GM23338 (cell line): ENCODE measurements around the gene RCVRN. TPM values are rescaled to one million over a fixed set of nuclear protein-coding genes. Genes with fewer than 3 reads are reported as not detected.

Experiments used
- ATAC-seq: fragments of 200-7000 bp; cut with Tn5 transposase; 3 replicates; pipeline ENCODE4 v1.9.1; 2020
- DNase-seq: peaks from one replicate; pipeline ENCODE4 v3.0.0-alpha.2; 2015; ENCODE audit warnings: low spot score
- H2AFZ ChIP-seq: fragments of 200-600 bp; sonication (generic); 2 replicates; pipeline ENCODE4 v1.8.0; 2016; ENCODE audit warnings: antibody characterized with exemption, mild to moderate bottlenecking, moderate library complexity
- H3F3A ChIP-seq: fragments of 200-600 bp; sonication (generic); replicated peaks from 2 replicates; pipeline ENCODE4 v1.8.0; 2017; ENCODE audit warnings: antibody characterized with exemption, mixed run types, low read depth
- H3K27ac ChIP-seq: fragments of 200-600 bp; sonication (generic); 2 replicates; pipeline ENCODE4 v1.6.1; 2016; ENCODE audit warnings: low read depth
- H3K27me3 ChIP-seq: fragments of 200-600 bp; sonication (generic); 2 replicates; pipeline ENCODE4 v1.8.0; 2016; ENCODE audit warnings: mild to moderate bottlenecking, mixed run types, moderate library complexity; ENCODE audit not compliant: insufficient read depth
- H3K36me3 ChIP-seq: fragments of 200-600 bp; sonication (generic); 2 replicates; pipeline ENCODE4 v1.8.0; 2016; ENCODE audit warnings: mild to moderate bottlenecking; ENCODE audit not compliant: insufficient read depth
- H3K4me1 ChIP-seq: fragments of 200-600 bp; sonication (generic); 2 replicates; pipeline ENCODE4 v1.8.0; 2016; ENCODE audit warnings: mild to moderate bottlenecking, moderate library complexity; ENCODE audit not compliant: insufficient read depth
- H3K4me2 ChIP-seq: fragments of 200-600 bp; sonication (generic); 2 replicates; pipeline ENCODE4 v1.7.1; 2017; ENCODE audit warnings: mixed run types
- H3K4me3 ChIP-seq: fragments of 200-600 bp; sonication (generic); 2 replicates; pipeline ENCODE4 v1.6.1; 2016; ENCODE audit warnings: mixed run types
- H3K79me2 ChIP-seq: fragments of 200-600 bp; sonication (generic); replicated peaks from 2 replicates; pipeline ENCODE4 v1.8.0; 2017; ENCODE audit warnings: mild to moderate bottlenecking; ENCODE audit not compliant: insufficient read depth
- H3K9me2 ChIP-seq: fragments of 200-600 bp; sonication (generic); 2 replicates; pipeline ENCODE4 v1.8.0; 2017; ENCODE audit not compliant: insufficient read depth
- H4K20me1 ChIP-seq: fragments of 200-600 bp; sonication (generic); replicated peaks from 2 replicates; pipeline ENCODE4 v1.8.0; 2017; ENCODE audit warnings: mild to moderate bottlenecking; ENCODE audit not compliant: insufficient read depth
- H3K27ac Mint-ChIP-seq: 2 replicates; pipeline ENCODE4 v1.8.0; 2020; ENCODE audit warnings: inconsistent platforms, mild to moderate bottlenecking, moderate library complexity, mixed read lengths
- H3K27me3 Mint-ChIP-seq: 3 replicates; pipeline ENCODE4 v1.8.0; 2022; ENCODE audit warnings: low read depth, mild to moderate bottlenecking, moderate library complexity, mixed read lengths, inconsistent platforms; ENCODE audit not compliant: insufficient read depth, poor library complexity
- H3K36me3 Mint-ChIP-seq: 3 replicates; pipeline ENCODE4 v1.8.0; 2021; ENCODE audit warnings: low read depth, mild to moderate bottlenecking, inconsistent platforms, moderate library complexity, mixed read lengths
- H3K4me1 Mint-ChIP-seq: 3 replicates; pipeline ENCODE4 v1.8.0; 2020; ENCODE audit warnings: mild to moderate bottlenecking, inconsistent platforms, mixed read lengths
- H3K4me3 Mint-ChIP-seq: 3 replicates; pipeline ENCODE4 v1.8.0; 2021; ENCODE audit warnings: moderate library complexity, mild to moderate bottlenecking, inconsistent platforms, mixed read lengths
- H3K9me3 Mint-ChIP-seq: 3 replicates; pipeline ENCODE4 v1.8.0; 2020; ENCODE audit warnings: moderate library complexity, mild to moderate bottlenecking, inconsistent platforms, mixed read lengths
- CREB1 ChIP-seq: fragments of 250-450 bp; sonication (Bioruptor Pico); IDR thresholded peaks from 2 replicates; pipeline ENCODE4 v1.5.0; 2020; ENCODE audit warnings: low read depth, mild to moderate bottlenecking, moderate library complexity
- CTCF ChIP-seq, 2 experiments: fragments of 200-600 bp in 1 of 2; sonication (generic) in 1 of 2; conservative IDR thresholded peaks; 2 replicates each; pipeline versions ENCODE4 v1.5.1 to v1.6.1; 2016 to 2017; ENCODE audit warnings: antibody characterized with exemption in 2 of 2, low read depth in 2 of 2, mild to moderate bottlenecking in 2 of 2, moderate library complexity in 1 of 2
- ETS1 ChIP-seq: IDR thresholded peaks from 2 replicates; pipeline ENCODE4 v1.6.1; 2016; ENCODE audit warnings: antibody characterized with exemption
- EZH2 ChIP-seq: fragments of 200-600 bp; sonication (generic); IDR thresholded peaks from one replicate; pipeline ENCODE4 v1.8.0; 2017; ENCODE audit warnings: antibody characterized with exemption, mild to moderate bottlenecking, low read depth; ENCODE audit not compliant: unreplicated experiment
- EZH2phosphoT487 ChIP-seq: fragments of 200-600 bp; sonication (generic); IDR thresholded peaks from one replicate; pipeline ENCODE4 v1.8.1; 2018; ENCODE audit warnings: antibody characterized with exemption; ENCODE audit not compliant: unreplicated experiment
- JUNB ChIP-seq: IDR thresholded peaks from one replicate; pipeline ENCODE4 v1.6.1; 2016; ENCODE audit warnings: antibody characterized with exemption; ENCODE audit not compliant: unreplicated experiment
- NANOG ChIP-seq: IDR thresholded peaks from 2 replicates; pipeline ENCODE4 v1.6.1; 2016; ENCODE audit warnings: antibody characterized with exemption, borderline replicate concordance
- POLR2AphosphoS5 ChIP-seq: IDR thresholded peaks from 2 replicates; pipeline ENCODE4 v1.6.1; 2016; ENCODE audit warnings: antibody characterized with exemption, low read depth
- REST ChIP-seq: IDR thresholded peaks from one replicate; pipeline ENCODE4 v1.6.1; 2018; ENCODE audit warnings: antibody characterized with exemption; ENCODE audit not compliant: unreplicated experiment
- STAT1 ChIP-seq: IDR thresholded peaks from one replicate; pipeline ENCODE4 v1.6.1; 2016; ENCODE audit warnings: antibody characterized with exemption; ENCODE audit not compliant: unreplicated experiment
- ZNF114 ChIP-seq: fragments of 250-450 bp; sonication (Bioruptor Pico); IDR thresholded peaks from 2 replicates; pipeline ENCODE4 v1.5.0; 2020; ENCODE audit warnings: mild to moderate bottlenecking, moderate library complexity
- ZNF331 ChIP-seq: fragments of 250-450 bp; sonication (Bioruptor Pico); IDR thresholded peaks from 2 replicates; pipeline ENCODE4 v1.5.0; 2020; ENCODE audit warnings: low read depth, mild to moderate bottlenecking, moderate library complexity
- ZNF462 ChIP-seq: fragments of 250-450 bp; sonication (Bioruptor Pico); IDR thresholded peaks from 2 replicates; pipeline ENCODE4 v1.5.0; 2020; ENCODE audit warnings: mild to moderate bottlenecking, moderate library complexity
- polyA plus RNA-seq: library from polyadenylated mRNA; unstranded; fragments of >200 nt; fragmentation: Nextera tagmentation; extraction: Ambion mirVana; gene quantifications from 2 replicates; pipeline ENCODE4 v1.2.1, GENCODE V29; 2016
- total RNA-seq: library from RNA; depleted of rRNA; stranded (reverse); fragments of >200 nt; shearing (Covaris generic); gene quantifications from 2 replicates; pipeline ENCODE4 v1.2.3, GENCODE V29; 2014

Gene RCVRN
- total and polyA plus RNA-seq, 2 experiments from 2014 or later: not detected

- Histone ChIP-seq H3K4me1 (no peaks in the 10 kb centered on the region), H3K36me3 (no peaks in the 10 kb centered on the region; the same call in 1 of the 2 replicates), H4K20me1 (no peaks in the 10 kb centered on the region), H2AFZ (no peak overlapping the region), H3K4me3 (no peak overlapping the region), H3K27ac (no peak overlapping the region), H3F3A (no peaks in the 10 kb centered on the region), H3K9me2 (no peaks in the 10 kb centered on the region), H3K79me2 (no peaks in the 10 kb centered on the region), H3K4me2 (no peak overlapping the region), H3K27me3 (no peaks in the 10 kb centered on the region)
- H3K36me3 Mint-ChIP-seq: no peaks in the 10 kb centered on the region
- no peaks in the 10 kb centered on the region for H3K9me3 Mint-ChIP-seq
- peaks cover 6% of the 10 kb centered on the region for H3K4me1 Mint-ChIP-seq
- ATAC-seq (no peak), DNase-seq (no peak)
- H3K4me3 Mint-ChIP-seq: no peak overlapping the region
- H3K27me3 Mint-ChIP-seq: peaks cover 6% of the 10 kb centered on the region
- no peak overlapping the region for H3K27ac Mint-ChIP-seq
- TF ChIP-seq EZH2 (no peak), CTCF (conservative IDR thresholded peaks at IDR 0.05; ENCODE audit: low read depth in 2 of 2) (no peak), ZNF331 (CRISPR knock-in tag) (no peak), ZNF114 (CRISPR knock-in tag) (no peak), NANOG (no peak), EZH2phosphoT487 (no peak), ETS1 (no peak), CREB1 (no peak), STAT1 (no peak), POLR2AphosphoS5 (no peak), REST (no peak), ZNF462 (CRISPR knock-in tag) (no peak), JUNB (no peak)
Observed at GRCh38 chr17:9897372-9897968, 7.6 kb downstream of the RCVRN start.
